Gastrocnemius medialis (tissue), 4 donors: Measurements from ENCODE around the gene LAMA2. TPM values are rescaled to one million over a fixed set of nuclear protein-coding genes. Genes with fewer than 3 reads are reported as not detected.

Source experiments
- ATAC-seq, 2 donors: fragments of 150-250 bp; one replicate each; pipeline ENCODE4 v1.9.1; 2016
- DNase-seq, 2 donors: peaks; one replicate each; pipeline ENCODE4 v3.0.0-alpha.2; 2019
- H3K27ac ChIP-seq, 4 donors: fragments of 200-600 bp; sonication (generic); 1 replicate in 1 of 4; 2 replicates in 3 of 4; pipeline ENCODE4 v1.5.1; 2016 to 2018; ENCODE audit warnings: mild to moderate bottlenecking in 2 of 4, moderate library complexity in 1 of 4
- H3K27me3 ChIP-seq, 3 donors: fragments of 200-600 bp; sonication (generic) in 2 of 3; 1 replicate in 1 of 3; 2 replicates in 2 of 3; pipeline versions ENCODE4 v1.5.1 to v1.6.0; 2016 to 2019; ENCODE audit warnings: mild to moderate bottlenecking in 1 of 3, moderate library complexity in 1 of 3
- H3K36me3 ChIP-seq, 2 donors: fragments of 200-600 bp; sonication (generic) in 1 of 2; one replicate each; pipeline ENCODE4 v1.5.1; 2017 to 2018
- H3K4me1 ChIP-seq, 2 donors: fragments of 200-600 bp; sonication (generic) in 1 of 2; one replicate each; pipeline ENCODE4 v1.5.1; 2016 to 2017; ENCODE audit warnings: mild to moderate bottlenecking in 2 of 2
- H3K4me3 ChIP-seq, 4 donors: fragments of 200-600 bp; sonication (generic) in 3 of 4; 1 replicate in 1 of 4; 2 replicates in 3 of 4; pipeline ENCODE4 v1.5.1; 2016 to 2019; ENCODE audit warnings: mild to moderate bottlenecking in 2 of 4
- H3K9me3 ChIP-seq, 3 donors: fragments of 200-600 bp; sonication (generic) in 2 of 3; 1 replicate in 1 of 3; 2 replicates in 2 of 3; pipeline ENCODE4 v1.5.1; 2016 to 2019
- POLR2A ChIP-seq, 2 donors: fragments of 450-650 bp; IDR thresholded peaks; one replicate each; pipeline ENCODE4 v1.6.1; 2017; ENCODE audit warnings: antibody characterized with exemption in 2 of 2, mild to moderate bottlenecking in 2 of 2, moderate library complexity in 2 of 2
- in situ Hi-C, 4 donors: fragments of 200-750 bp; cut with MboI; loops; one replicate each; pipeline versions ENCODE4 v1.15.0 to v1.8.0; 2017; ENCODE audit warnings: low sequenced_read_pairs in 4 of 4
- intact Hi-C: fragments of 100-400 bp; cut with DNase I; formaldehyde crosslinking; loops from one replicate; pipeline ENCODE4 v1.15.1; 2023; ENCODE audit warnings: low total_unique reads
- total RNA-seq, 4 donors: library from RNA; depleted of rRNA; stranded (reverse); fragments of >200 nt; gene quantifications; one replicate each; pipeline versions ENCODE4 v1.1.0 to v1.2.3, GENCODE V29; 2016
- TF ChIP-seq, protein P1 (sequence below), 5 experiments: fragments of 450-650 bp in 3 of 5; fragments of 200-600 bp in 2 of 5; sonication (generic) in 2 of 5; IDR thresholded peaks in 4 of 5; conservative IDR thresholded peaks in 1 of 5; 1 replicate in 4 of 5; 2 replicates in 1 of 5; pipeline ENCODE4 v1.5.1; 2016 to 2019; ENCODE audit warnings: antibody characterized with exemption in 5 of 5, mild to moderate bottlenecking in 3 of 5, moderate library complexity in 3 of 5

LAMA2 gene
- total RNA-seq, 4 donors from 2014 or later: 52.9 to 113 (median 71.3) TPM

DNA sequence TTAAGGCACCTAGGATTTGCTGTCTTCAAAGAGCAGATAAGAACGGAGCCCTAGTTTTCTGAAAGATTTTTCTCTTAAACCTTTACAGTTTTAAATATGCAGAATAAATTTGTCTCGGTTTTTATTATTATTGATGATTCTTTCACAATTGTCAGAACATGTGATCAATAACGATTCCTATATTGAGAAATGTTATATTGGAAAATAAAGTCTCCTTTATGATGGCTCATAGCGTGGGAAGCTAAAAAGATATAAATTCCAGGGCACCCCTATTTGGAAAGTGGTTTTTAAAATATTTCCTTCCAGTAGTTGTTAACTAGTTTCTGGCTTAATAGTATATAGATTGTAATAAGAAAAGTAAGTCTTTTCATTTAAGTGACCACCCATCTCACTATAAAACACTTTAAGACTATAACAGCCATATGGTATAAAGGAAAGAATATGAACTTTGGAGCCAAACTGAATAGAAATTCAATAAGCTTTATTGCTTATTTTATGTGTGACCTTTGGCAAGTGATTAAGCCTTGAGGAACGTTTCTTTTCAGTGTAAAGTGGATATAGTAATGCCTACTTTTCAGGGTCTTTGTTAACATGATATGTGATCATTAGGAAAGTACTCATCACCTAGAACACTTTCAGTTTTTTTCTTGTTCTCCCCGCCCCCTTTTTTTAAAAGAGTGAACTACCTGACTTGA, 369.6 kb downstream of the LAMA2 start:
- no peak for DNase-seq
- peaks cover 0 to 3% of the 10 kb centered on the region in 2 donors for H3K36me3 ChIP-seq
- H3K4me3 ChIP-seq: no peak overlapping the region
- ATAC-seq: no peak
- H3K27ac ChIP-seq: no peak overlapping the region
- TF ChIP-seq POLR2A (IDR thresholded peaks at IDR 0.05): no peak
- TF ChIP-seq, protein P1, sequence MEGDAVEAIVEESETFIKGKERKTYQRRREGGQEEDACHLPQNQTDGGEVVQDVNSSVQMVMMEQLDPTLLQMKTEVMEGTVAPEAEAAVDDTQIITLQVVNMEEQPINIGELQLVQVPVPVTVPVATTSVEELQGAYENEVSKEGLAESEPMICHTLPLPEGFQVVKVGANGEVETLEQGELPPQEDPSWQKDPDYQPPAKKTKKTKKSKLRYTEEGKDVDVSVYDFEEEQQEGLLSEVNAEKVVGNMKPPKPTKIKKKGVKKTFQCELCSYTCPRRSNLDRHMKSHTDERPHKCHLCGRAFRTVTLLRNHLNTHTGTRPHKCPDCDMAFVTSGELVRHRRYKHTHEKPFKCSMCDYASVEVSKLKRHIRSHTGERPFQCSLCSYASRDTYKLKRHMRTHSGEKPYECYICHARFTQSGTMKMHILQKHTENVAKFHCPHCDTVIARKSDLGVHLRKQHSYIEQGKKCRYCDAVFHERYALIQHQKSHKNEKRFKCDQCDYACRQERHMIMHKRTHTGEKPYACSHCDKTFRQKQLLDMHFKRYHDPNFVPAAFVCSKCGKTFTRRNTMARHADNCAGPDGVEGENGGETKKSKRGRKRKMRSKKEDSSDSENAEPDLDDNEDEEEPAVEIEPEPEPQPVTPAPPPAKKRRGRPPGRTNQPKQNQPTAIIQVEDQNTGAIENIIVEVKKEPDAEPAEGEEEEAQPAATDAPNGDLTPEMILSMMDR (IDR thresholded peaks at IDR 0.05 in 4 of 5, conservative IDR thresholded peaks at IDR 0.05 in 1 of 5): no peak
- H3K9me3 ChIP-seq: no peaks in the 10 kb centered on the region
- no peaks in the 10 kb centered on the region for H3K4me1 ChIP-seq
- intact Hi-C loops (loop anchor here (5.0 kb wide), 4 partner anchors 120 to 525 kb away; partner anchors contain the start of gene LAMA2), in situ Hi-C loops (loop anchor here in 1 of 4 donors (25.0 kb wide), 1 partner anchor 440 kb away; no protein-coding TSS in a partner anchor)
- no peaks in the 10 kb centered on the region for H3K27me3 ChIP-seq

DNA sequence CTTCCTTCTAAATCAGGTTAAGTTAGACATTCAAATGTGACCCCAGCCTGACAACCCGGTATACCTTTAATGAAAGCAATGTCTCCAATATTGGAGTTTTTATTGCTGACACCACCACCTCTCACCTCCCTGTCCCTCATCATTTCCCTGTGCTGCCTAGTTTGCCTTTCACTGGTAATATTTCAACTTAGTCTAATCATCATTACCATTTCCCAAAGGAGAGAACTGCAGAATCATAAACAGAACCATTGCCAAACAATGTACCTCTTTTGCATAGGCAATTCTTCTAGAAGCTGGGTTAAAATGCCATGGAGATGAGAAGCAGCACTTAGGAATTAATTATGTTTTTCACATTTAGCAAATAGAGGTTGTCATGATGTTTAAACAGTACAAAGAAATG, 370.3 kb downstream of the LAMA2 start:
- DNase-seq (no peak), ATAC-seq (no peak)
- Histone ChIP-seq H3K4me1 (no peaks in the 10 kb centered on the region), H3K9me3 (no peaks in the 10 kb centered on the region), H3K27me3 (no peaks in the 10 kb centered on the region), H3K4me3 (no peak overlapping the region), H3K36me3 (peaks cover 0 to 3% of the 10 kb centered on the region in 2 donors), H3K27ac (no peak overlapping the region)
- in situ Hi-C loops (loop anchor here in 1 of 4 donors (25.0 kb wide), 1 partner anchor 441 kb away; no protein-coding TSS in a partner anchor), intact Hi-C loops (loop anchor here (5.0 kb wide), 4 partner anchors 121 to 526 kb away; partner anchors contain the start of gene LAMA2)
- no peak for TF ChIP-seq POLR2A (IDR thresholded peaks at IDR 0.05)
- TF ChIP-seq, protein P1 (IDR thresholded peaks at IDR 0.05 in 4 of 5, conservative IDR thresholded peaks at IDR 0.05 in 1 of 5): no peak

DNA sequence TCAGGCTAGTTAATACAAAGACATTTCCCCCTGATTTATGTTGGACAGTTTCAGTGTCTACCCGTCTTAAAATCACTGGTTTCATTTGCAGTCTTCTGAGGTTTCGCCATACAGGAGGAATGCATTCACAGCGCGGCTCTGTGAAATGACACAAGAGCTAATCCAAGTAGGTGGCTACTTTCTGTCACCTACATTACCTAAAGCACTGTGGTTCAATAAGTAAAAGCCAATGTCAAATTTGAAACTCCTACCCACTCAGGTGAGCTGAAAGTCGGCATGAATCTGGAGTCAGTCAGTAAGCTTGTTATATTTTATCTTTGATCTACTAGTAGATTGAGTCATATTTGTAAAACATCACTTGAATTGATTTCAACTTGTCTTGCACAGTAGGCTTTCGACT, 370.8 kb downstream of the LAMA2 start:
- TF ChIP-seq POLR2A (IDR thresholded peaks at IDR 0.05): no peak
- TF ChIP-seq, protein P1 (IDR thresholded peaks at IDR 0.05 in 4 of 5, conservative IDR thresholded peaks at IDR 0.05 in 1 of 5): no peak
- no peak overlapping the region for H3K27ac ChIP-seq
- DNase-seq (no peak), ATAC-seq (no peak)
- no peaks in the 10 kb centered on the region for H3K27me3 ChIP-seq
- no peak overlapping the region for H3K4me3 ChIP-seq
- no peaks in the 10 kb centered on the region for H3K4me1 ChIP-seq
- in situ Hi-C loops (loop anchor here in 1 of 4 donors (25.0 kb wide), 1 partner anchor 441 kb away; no protein-coding TSS in a partner anchor), intact Hi-C loops (loop anchor here (5.0 kb wide), 4 partner anchors 121 to 526 kb away; partner anchors contain the start of gene LAMA2)
- no peaks in the 10 kb centered on the region for H3K9me3 ChIP-seq
- H3K36me3 ChIP-seq: peaks cover 0 to 3% of the 10 kb centered on the region in 2 donors

DNA sequence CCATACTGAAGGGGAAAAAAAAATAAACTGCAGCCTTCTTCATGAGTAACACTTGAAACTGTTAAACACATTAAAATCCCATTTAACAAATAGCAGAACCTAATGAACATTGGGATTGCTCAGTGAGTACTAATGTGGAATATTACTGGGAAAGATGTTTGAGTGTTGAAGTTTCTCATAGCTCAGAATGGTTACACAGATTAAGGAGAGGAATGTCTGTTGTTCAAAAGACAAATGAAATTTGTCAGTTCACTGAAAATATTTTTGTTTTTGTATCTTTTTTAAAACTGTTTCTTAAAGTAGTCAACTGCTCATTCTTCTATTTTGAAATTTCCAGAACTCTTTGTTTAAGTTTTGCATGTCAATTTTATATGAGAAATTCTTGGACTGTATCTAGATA, 374.3 kb downstream of the LAMA2 start:
- no peaks in the 10 kb centered on the region for H3K27me3 ChIP-seq
- H3K27ac ChIP-seq: no peak overlapping the region
- ATAC-seq: no peak
- no peak overlapping the region for H3K4me3 ChIP-seq
- DNase-seq: no peak
- no peaks in the 10 kb centered on the region for H3K9me3 ChIP-seq
- no peaks in the 10 kb centered on the region for H3K4me1 ChIP-seq
- TF ChIP-seq, protein P1 (IDR thresholded peaks at IDR 0.05 in 4 of 5, conservative IDR thresholded peaks at IDR 0.05 in 1 of 5): no peak
- no peak for TF ChIP-seq POLR2A (IDR thresholded peaks at IDR 0.05)
- intact Hi-C loops: no loop called here
- H3K36me3 ChIP-seq: peaks cover 0 to 3% of the 10 kb centered on the region in 2 donors
- in situ Hi-C loops: loop anchor here in 1 of 4 donors (25.0 kb wide), 1 partner anchor 445 kb away; no protein-coding TSS in a partner anchor
